PC-3 (cell line): ENCODE results near the gene ALDH5A1. TPM values are rescaled to one million over a fixed set of nuclear protein-coding genes. Genes with fewer than 3 reads are reported as not detected.
A peak's percentile ranks its signal among the peaks of the same experiment; 100 is the strongest.

Experiments
- ATAC-seq: fragments of 200-7000 bp; cut with Tn5 transposase; 2 replicates; pipeline ENCODE4 v1.9.1; 2020; ENCODE audit warnings: mild to moderate bottlenecking, moderate library complexity
- Bru-seq: library from RNA; stranded (reverse); fragments of 400-500 nt; gene quantifications from one replicate; lab custom pipeline; 2021; lab: Mats Ljungman, UMichigan
- BruChase-seq, 2 experiments: library from RNA; stranded (reverse); fragments of 400-500 nt; gene quantifications; one replicate each; lab custom pipeline; 2021; lab: Mats Ljungman, UMichigan
- BruUV-seq: library from RNA; stranded (reverse); fragments of 400-500 nt; replicated peaks from 2 replicates; lab custom pipeline; 2021; lab: Mats Ljungman, UMichigan
- CTCF ChIA-PET: fragments of 300-600 bp; sonication (Branson Sonifier 250); formaldehyde crosslinking; loops from one replicate; lab custom pipeline; 2022; ENCODE audit warnings: antibody characterized with exemption; lab: Charles Lee
- POLR2A ChIA-PET: fragments of 300-600 bp; sonication (Branson Sonifier 250); formaldehyde crosslinking; loops from one replicate; lab custom pipeline; 2022; ENCODE audit warnings: antibody characterized with exemption; ENCODE audit not compliant: unreplicated experiment; lab: Charles Lee
- DNase-seq: peaks from one replicate; pipeline ENCODE4 v3.0.0-alpha.2; 2015
- H2AFZ ChIP-seq: fragments of 300-600 bp; sonication (generic); 2 replicates; pipeline ENCODE4 v1.6.0; 2016; ENCODE audit warnings: antibody characterized with exemption, low read length
- H3F3A ChIP-seq: fragments of 300-600 bp; sonication (generic); one replicate; pipeline ENCODE4 v1.6.0; 2017; ENCODE audit warnings: antibody characterized with exemption, low read length, control low read depth, mild to moderate bottlenecking; ENCODE audit not compliant: unreplicated experiment
- H3K27ac ChIP-seq: fragments of 300-600 bp; sonication (generic); 2 replicates; pipeline ENCODE4 v1.5.1; 2016; ENCODE audit warnings: mild to moderate bottlenecking, low read length
- H3K27me3 ChIP-seq: fragments of 300-600 bp; sonication (generic); 2 replicates; pipeline ENCODE4 v1.6.1; 2016; ENCODE audit warnings: low read length, mixed read lengths
- H3K36me3 ChIP-seq: fragments of 300-600 bp; sonication (generic); 2 replicates; pipeline ENCODE4 v1.6.1; 2016; ENCODE audit warnings: low read depth, mixed run types, low read length, mixed read lengths
- H3K4me1 ChIP-seq: fragments of 300-600 bp; sonication (generic); 2 replicates; pipeline ENCODE4 v1.5.1; 2016; ENCODE audit warnings: low read length; ENCODE audit not compliant: insufficient read depth
- H3K4me2 ChIP-seq: fragments of 300-600 bp; sonication (generic); 2 replicates; pipeline ENCODE4 v1.6.0; 2016; ENCODE audit warnings: low read length
- H3K4me3 ChIP-seq: fragments of 300-600 bp; sonication (generic); 2 replicates; pipeline ENCODE4 v1.5.1; 2016; ENCODE audit warnings: mild to moderate bottlenecking, low read length, mixed read lengths
- H3K79me2 ChIP-seq: fragments of 300-600 bp; sonication (generic); 2 replicates; pipeline ENCODE4 v1.6.1; 2017; ENCODE audit warnings: low read length, mixed read lengths
- H3K9ac ChIP-seq: fragments of 300-600 bp; sonication (generic); 2 replicates; pipeline ENCODE4 v1.6.0; 2016; ENCODE audit warnings: mild to moderate bottlenecking, low read length
- H3K9me2 ChIP-seq: fragments of 300-600 bp; sonication (generic); replicated peaks from 2 replicates; pipeline ENCODE4 v1.6.1; 2016; ENCODE audit warnings: mixed run types, low read length, mixed read lengths
- H3K9me3 ChIP-seq: fragments of 300-600 bp; sonication (generic); 2 replicates; pipeline ENCODE4 v1.6.1; 2016; ENCODE audit warnings: low read length, mixed read lengths
- H4K20me1 ChIP-seq: fragments of 300-600 bp; sonication (generic); 2 replicates; pipeline ENCODE4 v1.6.1; 2016; ENCODE audit warnings: low read length, mixed read lengths
- CTCF ChIP-seq: fragments of 300-600 bp; sonication (generic); conservative IDR thresholded peaks from 2 replicates; pipeline ENCODE4 v1.5.1; 2017; ENCODE audit warnings: antibody characterized with exemption, low read depth, mild to moderate bottlenecking, low read length
- EZH2 ChIP-seq: fragments of 300-600 bp; sonication (generic); IDR thresholded peaks from one replicate; pipeline ENCODE4 v1.6.1; 2017; ENCODE audit warnings: antibody characterized with exemption, mild to moderate bottlenecking, low read length; ENCODE audit not compliant: unreplicated experiment
- EZH2phosphoT487 ChIP-seq: fragments of 300-600 bp; sonication (generic); IDR thresholded peaks from 2 replicates; pipeline ENCODE4 v1.6.1; 2018; ENCODE audit warnings: mild to moderate bottlenecking, antibody characterized with exemption, low read length, borderline replicate concordance
- intact Hi-C: fragments of 100-400 bp; cut with micrococcal nuclease; formaldehyde crosslinking; loops from 2 replicates; pipeline ENCODE4 v1.9.0; 2023
- long read RNA-seq: library from polyadenylated mRNA; unstranded; transcript quantifications from one replicate; pipeline ENCODE4 v2.0.0, GENCODE V29; 2021; ENCODE audit not compliant: unreplicated experiment
- total RNA-seq: library from RNA; depleted of rRNA; stranded (reverse); fragments of >200 nt; gene quantifications from 2 replicates; pipeline ENCODE4 v1.2.3, GENCODE V29; 2014; rRNA removed

ALDH5A1 gene
- 11.9 and 12.2 TPM in 2 replicates for total RNA-seq
- Bru-seq, nascent RNA: percentile 45 among the genes with signal in this experiment
- BruChase-seq, experiment 1, labeled RNA remaining after a 6-hour chase: percentile 49 among the genes with signal in this experiment
- percentile 54 among the genes with signal in this experiment for BruChase-seq, experiment 2, labeled RNA remaining after a 2-hour chase
- long read RNA-seq, full-length matches to known transcripts: 12 of 33 reads
- long read RNA-seq, partial matches to known transcripts: 18 of 33 reads
- long read RNA-seq, other reads (novel, unspliced or antisense): 3 of 33 reads

DNA sequence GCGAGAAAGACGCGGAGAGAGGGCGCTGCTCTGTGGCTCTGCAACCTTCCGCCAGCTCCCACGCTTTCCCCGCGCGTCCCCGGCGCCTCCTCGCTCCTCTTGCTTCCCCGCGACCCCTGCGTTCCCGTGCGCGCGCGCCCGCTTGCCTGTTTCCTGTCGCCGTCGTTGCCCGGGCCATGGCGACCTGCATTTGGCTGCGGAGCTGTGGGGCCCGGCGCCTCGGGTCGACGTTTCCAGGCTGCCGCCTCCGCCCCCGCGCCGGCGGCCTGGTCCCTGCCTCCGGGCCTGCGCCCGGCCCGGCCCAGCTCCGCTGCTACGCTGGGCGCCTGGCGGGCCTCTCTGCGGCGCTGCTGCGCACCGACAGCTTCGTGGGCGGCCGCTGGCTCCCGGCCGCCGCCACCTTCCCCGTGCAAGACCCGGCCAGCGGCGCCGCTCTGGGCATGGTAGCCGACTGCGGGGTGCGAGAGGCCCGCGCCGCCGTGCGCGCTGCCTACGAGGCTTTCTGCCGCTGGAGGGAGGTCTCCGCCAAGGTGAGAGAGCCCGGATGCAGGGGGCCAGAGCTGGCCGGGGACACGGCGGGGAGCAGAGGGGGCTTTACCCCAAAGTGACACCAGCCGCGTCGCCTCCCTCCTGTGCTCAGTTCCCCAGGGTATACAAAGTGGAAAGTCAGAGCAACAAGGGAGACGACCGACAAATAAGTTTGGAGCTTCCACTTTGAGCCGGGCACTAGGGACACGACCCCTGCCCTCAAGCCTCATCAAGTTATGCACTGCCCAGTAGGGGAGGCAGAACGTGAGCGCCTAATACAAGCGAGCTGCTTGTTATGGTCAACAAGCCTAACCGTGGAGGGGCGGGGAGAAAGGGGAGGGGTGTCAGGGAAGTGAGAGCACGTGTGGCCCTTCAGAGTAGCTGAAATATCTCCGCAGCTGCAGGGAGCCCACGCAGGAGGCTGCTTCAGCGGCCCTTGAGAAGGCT lies at the start of gene ALDH5A1:
Gene ALDH5A1, plus strand, starts transcription at position 149 of the 975 bp plus-strand sequence. Its CDS starts 28 bp downstream, at position 177.
- no peak within 1 kb of the TSS for H3K27ac ChIP-seq
- ATAC-seq (peak; percentile 80), DNase-seq (peak; percentile 62)
- POLR2A ChIA-PET: interaction anchor here (0.6 kb wide), 3 partner anchors 10 to 142 kb away, joined by 4 to 8 read pairs (median 4); no protein-coding TSS in a partner anchor
- BruUV-seq: TSS peak; percentile 36
- peak within 1 kb of the TSS; percentile 70 for H3K9ac ChIP-seq
- H2AFZ ChIP-seq: peak within 1 kb of the TSS; percentile 85
- no peaks in the 10 kb centered on the region for H4K20me1 ChIP-seq
- no peaks in the 10 kb centered on the region for H3K36me3 ChIP-seq
- no peaks in the 10 kb centered on the region for H3F3A ChIP-seq
- intact Hi-C loops: loop anchor here (2.0 kb wide), 1 partner anchor 64 kb away; no protein-coding TSS in a partner anchor
- H3K4me3 ChIP-seq: peak within 1 kb of the TSS; percentile 72
- no peaks in the 10 kb centered on the region for H3K79me2 ChIP-seq
- H3K4me1 ChIP-seq: peaks cover 5% of the 10 kb centered on the region
- H3K9me2 ChIP-seq: no peaks in the 10 kb centered on the region
- H3K27me3 ChIP-seq: no peaks in the 10 kb centered on the region
- TF ChIP-seq EZH2 (no peak), EZH2phosphoT487 (no peak), CTCF (0 out of 2 replicates have a peak, but pooled peaks have one; percentile 25)
- peak within 1 kb of the TSS; percentile 86 for H3K4me2 ChIP-seq
- CTCF ChIA-PET: interaction anchor here (0.6 to 1.6 kb wide), 3 partner anchors 26 to 1600 kb away, joined by 4 to 14 read pairs (median 5); no protein-coding TSS in a partner anchor
- no peaks in the 10 kb centered on the region for H3K9me3 ChIP-seq

DNA sequence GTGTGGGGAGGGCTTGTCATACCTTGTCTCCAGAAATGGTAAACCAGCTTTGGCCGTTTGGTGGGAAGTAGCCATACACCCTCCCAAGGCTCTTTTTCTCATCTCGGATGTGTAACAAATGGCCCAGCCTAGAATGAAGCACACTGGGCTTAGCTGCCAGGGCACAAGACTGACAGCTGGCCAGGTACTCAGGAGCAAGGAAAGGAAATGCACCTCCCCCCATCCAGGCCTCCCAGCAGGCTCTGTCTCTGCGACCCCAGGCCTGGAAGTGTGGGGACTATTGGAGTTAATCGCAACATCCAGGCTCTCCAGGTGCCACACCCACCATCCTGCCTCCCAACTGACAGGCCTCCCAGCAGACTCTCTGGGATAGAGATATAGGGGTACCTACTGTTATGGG lies 49.1 kb upstream of the ALDH5A1 start:
- intact Hi-C loops: no loop called here

More for the DNA sequence above, 49.1 kb upstream of the ALDH5A1 start:
- H3K4me1 ChIP-seq: 0 out of 2 replicates have a peak, but pooled peaks cover 3% of the 10 kb centered on the region
- DNase-seq: no peak
- ChIA-PET CTCF (no interaction called here), POLR2A (no interaction called here)
- BruUV-seq: no TSS peak
- no peaks in the 10 kb centered on the region for H3K9me3 ChIP-seq
- H3F3A ChIP-seq: no peaks in the 10 kb centered on the region
- no peaks in the 10 kb centered on the region for H3K36me3 ChIP-seq
- no peak overlapping the region for H3K9ac ChIP-seq
- no peaks in the 10 kb centered on the region for H3K9me2 ChIP-seq
- no peak for TF ChIP-seq CTCF
- TF ChIP-seq EZH2phosphoT487: no peak
- TF ChIP-seq EZH2: no peak
- H2AFZ ChIP-seq: no peak overlapping the region
- H3K4me3 ChIP-seq: no peak overlapping the region
- no peaks in the 10 kb centered on the region for H4K20me1 ChIP-seq
- H3K27ac ChIP-seq: no peak overlapping the region
- H3K79me2 ChIP-seq: no peaks in the 10 kb centered on the region
- no peak for ATAC-seq
- H3K27me3 ChIP-seq: no peaks in the 10 kb centered on the region
- H3K4me2 ChIP-seq: no peak overlapping the region
